Activated CD4-positive, alpha-beta T cell treated with anti-CD3 and anti-CD28 coated beads, Interleukin-2, amount 50 U/mL, for 4 hours (primary cell): ENCODE data around the gene PLCH2.
"Not testable (repeated sequence)": the region's sequence is repeated elsewhere in the genome, so short reads cannot be mapped to it uniquely, and the experiment has no call there.

Source experiments
- DNase-seq, 2 experiments: peaks; one replicate each; pipeline ENCODE4 v3.0.0-alpha.2; 2020

The PLCH2 gene

GRCh38 chr1:2441746-2442145, 34.3 kb upstream of the PLCH2 start:
- no peak for DNase-seq

GRCh38 chr1:2442661-2443060, 33.4 kb upstream of the PLCH2 start:
- no peak for DNase-seq

- DNase-seq, result no peak
These were observed 32.6 kb upstream of the PLCH2 start for GRCh38 chr1:2443277-2444137.

GRCh38 chr1:2444138-2444591, 31.9 kb upstream of the PLCH2 start:
- DNase-seq, result no peak

GRCh38 chr1:2445162-2445822, 30.8 kb upstream of the PLCH2 start:
- no peak for DNase-seq

- DNase-seq, result no peak
These were observed 30.3 kb upstream of the PLCH2 start for GRCh38 chr1:2445823-2446215.

GRCh38 chr1:2446394-2446793, 29.7 kb upstream of the PLCH2 start:
- DNase-seq, result no peak

GRCh38 chr1:2446861-2447260, 29.2 kb upstream of the PLCH2 start:
- DNase-seq, result no peak

GRCh38 chr1:2447276-2448097, 28.6 kb upstream of the PLCH2 start:
- DNase-seq, result no peak

GRCh38 chr1:2448098-2448445, 28.0 kb upstream of the PLCH2 start:
- DNase-seq, result no peak

GRCh38 chr1:2449636-2450454, 26.2 kb upstream of the PLCH2 start:
- no peak for DNase-seq

GRCh38 chr1:2451741-2452140, 24.3 kb upstream of the PLCH2 start:
- no peak for DNase-seq

- DNase-seq, result no peak
These were observed 23.7 kb upstream of the PLCH2 start for GRCh38 chr1:2452201-2452931.

- DNase-seq, result no peak
These were observed 23.2 kb upstream of the PLCH2 start for GRCh38 chr1:2452932-2453315.

- DNase-seq, result no peak
These were observed 21.9 kb upstream of the PLCH2 start for GRCh38 chr1:2454227-2454626.

GRCh38 chr1:2455757-2456156, 20.3 kb upstream of the PLCH2 start:
- no peak for DNase-seq

GRCh38 chr1:2457444-2457843, 18.6 kb upstream of the PLCH2 start:
- DNase-seq, result no peak

- DNase-seq, result no peak
These were observed 17.4 kb upstream of the PLCH2 start for GRCh38 chr1:2458687-2459086.

- not testable (repeated sequence) for DNase-seq
These were observed 16.9 kb upstream of the PLCH2 start for GRCh38 chr1:2459102-2459753.

- DNase-seq, result no peak
These were observed 16.3 kb upstream of the PLCH2 start for GRCh38 chr1:2459757-2460156.

- DNase-seq, result no peak
These were observed 15.9 kb upstream of the PLCH2 start for GRCh38 chr1:2460203-2460602.
